ENCODE data around the gene SYNDIG1. TPM values are rescaled to one million over a fixed set of nuclear protein-coding genes. Genes with fewer than 3 reads are reported as not detected.

Gene SYNDIG1
- total RNA-seq, 4 donors from 2014 or later: 5.1 to 15.9 (median 14.3) TPM

GRCh38 chr20:24488064-24488799 lies 18.8 kb downstream of the SYNDIG1 start:
- H3K4me3 ChIP-seq: no peak overlapping the region
- no peaks in the 10 kb centered on the region for H3K9me3 ChIP-seq
- 54 to 67% methylated on average over 11 of the region's 11 CpGs for WGBS, 2 donors
- H3K36me3 ChIP-seq: no peaks in the 10 kb centered on the region
- TF ChIP-seq EP300 (IDR thresholded peaks at IDR 0.05) (no peak), POLR2A (IDR thresholded peaks at IDR 0.05) (no peak), CTCF (IDR thresholded peaks at IDR 0.05) (no peak)
- no peaks in the 10 kb centered on the region for H3K4me1 ChIP-seq
- no peak for DNase-seq (ENCODE audit: low spot score in 2 of 2)
- no peaks in the 10 kb centered on the region for H3K27me3 ChIP-seq
- H3K27ac ChIP-seq: no peak overlapping the region

- 91% methylated on average over 6 of the region's 6 CpGs for WGBS, 2 donors
- Histone ChIP-seq H3K27me3 (no peaks in the 10 kb centered on the region), H3K4me1 (no peaks in the 10 kb centered on the region), H3K27ac (no peak overlapping the region), H3K4me3 (no peak overlapping the region), H3K9me3 (no peaks in the 10 kb centered on the region), H3K36me3 (no peaks in the 10 kb centered on the region)
- no peak for DNase-seq (ENCODE audit: low spot score in 2 of 2)
- TF ChIP-seq CTCF (IDR thresholded peaks at IDR 0.05) (no peak), EP300 (IDR thresholded peaks at IDR 0.05) (no peak), POLR2A (IDR thresholded peaks at IDR 0.05) (no peak)
These were observed 19.4 kb downstream of the SYNDIG1 start for GRCh38 chr20:24488800-24489175.

GRCh38 chr20:24489193-24489592 lies 19.8 kb downstream of the SYNDIG1 start:
- no peaks in the 10 kb centered on the region for H3K36me3 ChIP-seq
- no peak for TF ChIP-seq POLR2A (IDR thresholded peaks at IDR 0.05)
- no peak for TF ChIP-seq CTCF (IDR thresholded peaks at IDR 0.05)
- TF ChIP-seq EP300 (IDR thresholded peaks at IDR 0.05): no peak
- 89 to 90% methylated on average over 5 of the region's 5 CpGs for WGBS, 2 donors
- no peaks in the 10 kb centered on the region for H3K9me3 ChIP-seq
- H3K4me1 ChIP-seq: no peaks in the 10 kb centered on the region
- DNase-seq (ENCODE audit: low spot score in 2 of 2): no peak
- H3K27me3 ChIP-seq: no peaks in the 10 kb centered on the region
- no peak overlapping the region for H3K27ac ChIP-seq
- no peak overlapping the region for H3K4me3 ChIP-seq

- Histone ChIP-seq H3K4me1 (no peaks in the 10 kb centered on the region), H3K4me3 (no peak overlapping the region), H3K9me3 (no peaks in the 10 kb centered on the region), H3K36me3 (no peaks in the 10 kb centered on the region), H3K27me3 (no peaks in the 10 kb centered on the region), H3K27ac (no peak overlapping the region)
- no peak for TF ChIP-seq POLR2A (IDR thresholded peaks at IDR 0.05)
- TF ChIP-seq EP300 (IDR thresholded peaks at IDR 0.05): no peak
- no peak for TF ChIP-seq CTCF (IDR thresholded peaks at IDR 0.05)
- DNase-seq (ENCODE audit: low spot score in 2 of 2): no peak
- 76 to 93% methylated on average over 9 of the region's 9 CpGs for WGBS, 2 donors
These were observed 20.3 kb downstream of the SYNDIG1 start for GRCh38 chr20:24489631-24490260.

- Histone ChIP-seq H3K27ac (no peak overlapping the region), H3K4me1 (no peaks in the 10 kb centered on the region), H3K36me3 (no peaks in the 10 kb centered on the region), H3K9me3 (no peaks in the 10 kb centered on the region), H3K27me3 (no peaks in the 10 kb centered on the region), H3K4me3 (no peak overlapping the region)
- TF ChIP-seq CTCF (IDR thresholded peaks at IDR 0.05) (no peak), EP300 (IDR thresholded peaks at IDR 0.05) (no peak), POLR2A (IDR thresholded peaks at IDR 0.05) (no peak)
- no peak for DNase-seq (ENCODE audit: low spot score in 2 of 2)
- WGBS, 2 donors: 85 to 94% methylated on average over 8 of the region's 8 CpGs
These were observed 21.2 kb downstream of the SYNDIG1 start for GRCh38 chr20:24490598-24490997.

Measured in tibial nerve (tissue), 4 donors.